Measurements from ENCODE around the gene ZC3H7B. TPM values are rescaled to one million over a fixed set of nuclear protein-coding genes. Genes with fewer than 3 reads are reported as not detected.

ZC3H7B gene
- total and polyA plus RNA-seq, 12 donors, result 21.4 to 51.5 (median 36.0) TPM

DNA sequence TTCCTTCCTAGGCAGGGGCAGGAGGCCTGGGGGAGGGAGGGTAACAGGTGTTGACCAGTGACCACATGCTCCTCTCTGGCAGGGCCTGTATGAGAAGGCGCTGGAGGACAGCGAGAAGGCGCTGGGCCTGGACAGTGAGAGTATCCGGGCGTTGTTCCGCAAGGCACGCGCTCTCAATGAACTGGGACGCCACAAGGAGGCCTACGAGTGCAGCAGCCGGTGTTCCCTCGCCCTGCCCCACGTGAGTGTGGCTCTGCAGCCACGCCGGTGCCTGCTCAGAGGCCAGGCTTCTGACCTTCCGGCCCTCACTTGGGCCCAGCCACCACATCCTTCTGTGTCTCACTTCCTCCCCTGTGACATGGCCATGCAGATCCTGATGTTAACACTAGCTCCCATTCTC lies 25.8 kb downstream of the ZC3H7B start:
- no peak overlapping the region for H3K4me3 ChIP-seq
- ATAC-seq, result peak in 6 of 8 donors; percentile 39 to 67 (median 57)
- H3K27ac ChIP-seq, result peak overlapping the region in 1 of 10 donors; percentile 10
- DNase-seq, result no peak
- WGBS, 2 donors, result 69 to 83% methylated on average over 16 of the region's 16 CpGs
- no peak for TF ChIP-seq CTCF (IDR thresholded peaks at IDR 0.05)
- no peaks in the 10 kb centered on the region for H3K27me3 ChIP-seq
- intact Hi-C loops (cut with DNase I), result no loop called here
- no peaks in the 10 kb centered on the region for H3K9me3 ChIP-seq
- peaks cover 0 to 95% (median 59%) of the 10 kb centered on the region in 9 donors for H3K36me3 ChIP-seq
- H3K4me1 ChIP-seq, result no peaks in the 10 kb centered on the region

DNA sequence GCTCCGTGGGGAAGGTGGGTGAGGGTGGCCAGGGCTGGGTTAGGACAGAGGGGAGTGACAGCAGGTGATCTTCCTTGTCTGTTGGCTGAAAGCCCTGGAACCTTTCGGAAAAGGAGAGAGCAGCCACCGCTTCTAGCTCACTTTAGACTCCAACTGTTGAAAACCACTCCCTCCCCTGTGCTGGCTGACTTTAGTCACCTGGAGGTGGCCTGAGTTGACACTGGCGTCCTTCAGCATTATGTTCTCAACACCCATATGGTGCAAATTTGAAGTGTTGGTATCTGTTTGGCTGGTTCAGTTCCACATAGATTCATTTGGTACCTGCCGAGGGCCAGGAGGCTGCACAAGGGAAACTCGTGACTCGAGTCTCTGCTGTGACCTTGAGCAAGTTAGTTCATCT lies 28.8 kb downstream of the ZC3H7B start:
- H3K4me3 ChIP-seq, result no peak overlapping the region
- H3K36me3 ChIP-seq, result peaks cover 0 to 98% (median 66%) of the 10 kb centered on the region in 9 donors
- no peak for ATAC-seq
- no peak for TF ChIP-seq CTCF (IDR thresholded peaks at IDR 0.05)
- no peaks in the 10 kb centered on the region for H3K9me3 ChIP-seq
- intact Hi-C loops (cut with DNase I), result no loop called here
- no peak for DNase-seq
- no peak overlapping the region for H3K27ac ChIP-seq
- 72 to 76% methylated on average over 7 of the region's 7 CpGs for WGBS, 2 donors
- no peaks in the 10 kb centered on the region for H3K27me3 ChIP-seq
- peaks cover 0 to 14% (median 6%) of the 10 kb centered on the region in 9 donors for H3K4me1 ChIP-seq

DNA sequence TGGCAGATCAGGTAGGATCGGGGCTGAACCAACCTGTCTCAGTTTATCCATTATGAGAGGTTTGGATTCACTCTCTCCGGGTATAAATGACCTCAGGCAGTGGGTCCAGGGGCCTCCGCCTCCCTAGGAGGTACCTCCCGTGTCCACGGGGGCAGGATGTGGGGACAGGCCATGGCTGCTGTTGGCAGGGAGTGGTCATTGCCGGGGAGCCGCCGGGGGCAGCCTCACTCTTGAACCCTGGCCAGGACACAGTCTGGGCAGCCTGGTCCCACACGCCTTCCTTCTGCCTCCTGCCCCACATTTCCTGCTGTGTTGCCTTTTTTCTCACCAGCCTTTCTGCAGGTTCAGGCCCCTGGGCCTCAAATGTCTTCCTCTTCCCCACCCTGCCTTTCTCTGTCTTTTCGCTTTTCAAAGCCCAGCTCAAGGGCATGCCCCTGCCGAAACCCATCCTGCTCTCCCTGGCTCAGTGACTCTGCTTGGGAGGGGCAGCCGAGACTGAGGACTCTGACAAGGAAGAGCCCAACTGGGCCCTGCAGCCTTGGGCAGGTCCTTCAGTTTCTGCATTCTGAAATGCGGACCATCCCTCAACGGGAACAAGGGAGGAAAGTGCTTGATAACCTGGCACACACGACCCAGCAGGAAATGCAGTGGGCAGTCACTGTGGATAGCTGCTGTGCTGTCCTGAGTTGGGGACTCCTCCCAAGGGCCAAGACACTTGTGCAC lies 31.1 kb downstream of the ZC3H7B start:
- ATAC-seq, result no peak
- WGBS, 2 donors, result 88 to 90% methylated on average over 15 of the region's 15 CpGs
- H3K27ac ChIP-seq, result no peak overlapping the region
- peaks cover 0 to 20% (median 6%) of the 10 kb centered on the region in 9 donors for H3K4me1 ChIP-seq
- peaks cover 0 to 95% (median 48%) of the 10 kb centered on the region in 9 donors for H3K36me3 ChIP-seq
- no peaks in the 10 kb centered on the region for H3K9me3 ChIP-seq
- intact Hi-C loops (cut with DNase I), result no loop called here
- H3K4me3 ChIP-seq, result no peak overlapping the region
- no peak for DNase-seq
- no peak for TF ChIP-seq CTCF (IDR thresholded peaks at IDR 0.05)
- no peaks in the 10 kb centered on the region for H3K27me3 ChIP-seq

DNA sequence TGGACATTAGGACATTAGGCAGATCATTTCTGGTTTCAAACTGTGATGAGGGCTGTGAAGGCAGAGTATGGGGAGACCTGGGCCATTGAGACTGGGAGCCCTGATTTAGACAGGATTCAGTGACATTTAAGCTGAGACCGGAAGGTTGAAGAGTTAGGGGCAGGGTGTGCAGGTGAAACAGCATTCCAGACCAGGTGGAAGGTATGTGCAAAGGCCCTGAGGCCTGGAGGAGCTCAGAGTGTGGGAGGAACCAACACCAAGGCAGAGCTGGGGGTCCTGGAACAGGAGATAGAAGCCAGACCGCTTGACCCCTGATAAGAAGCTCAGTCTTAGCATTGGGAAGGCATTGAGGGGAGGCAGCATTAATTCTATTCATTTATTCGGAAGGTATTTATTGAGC lies 32.5 kb downstream of the ZC3H7B start:
- peaks cover 0 to 20% (median 6%) of the 10 kb centered on the region in 9 donors for H3K4me1 ChIP-seq
- TF ChIP-seq CTCF (IDR thresholded peaks at IDR 0.05), result no peak
- H3K27me3 ChIP-seq, result no peaks in the 10 kb centered on the region
- H3K27ac ChIP-seq, result peak overlapping the region in 2 of 10 donors; percentile 56 to 59
- WGBS, 2 donors, result 88 to 95% methylated on average over 3 of the region's 3 CpGs
- peaks cover 0 to 86% (median 34%) of the 10 kb centered on the region in 9 donors for H3K36me3 ChIP-seq
- intact Hi-C loops (cut with DNase I), result no loop called here
- no peak for ATAC-seq
- DNase-seq, result no peak
- no peaks in the 10 kb centered on the region for H3K9me3 ChIP-seq
- H3K4me3 ChIP-seq, result no peak overlapping the region
